ENCODE measurements around the gene VIL1.

Gene VIL1

DNA sequence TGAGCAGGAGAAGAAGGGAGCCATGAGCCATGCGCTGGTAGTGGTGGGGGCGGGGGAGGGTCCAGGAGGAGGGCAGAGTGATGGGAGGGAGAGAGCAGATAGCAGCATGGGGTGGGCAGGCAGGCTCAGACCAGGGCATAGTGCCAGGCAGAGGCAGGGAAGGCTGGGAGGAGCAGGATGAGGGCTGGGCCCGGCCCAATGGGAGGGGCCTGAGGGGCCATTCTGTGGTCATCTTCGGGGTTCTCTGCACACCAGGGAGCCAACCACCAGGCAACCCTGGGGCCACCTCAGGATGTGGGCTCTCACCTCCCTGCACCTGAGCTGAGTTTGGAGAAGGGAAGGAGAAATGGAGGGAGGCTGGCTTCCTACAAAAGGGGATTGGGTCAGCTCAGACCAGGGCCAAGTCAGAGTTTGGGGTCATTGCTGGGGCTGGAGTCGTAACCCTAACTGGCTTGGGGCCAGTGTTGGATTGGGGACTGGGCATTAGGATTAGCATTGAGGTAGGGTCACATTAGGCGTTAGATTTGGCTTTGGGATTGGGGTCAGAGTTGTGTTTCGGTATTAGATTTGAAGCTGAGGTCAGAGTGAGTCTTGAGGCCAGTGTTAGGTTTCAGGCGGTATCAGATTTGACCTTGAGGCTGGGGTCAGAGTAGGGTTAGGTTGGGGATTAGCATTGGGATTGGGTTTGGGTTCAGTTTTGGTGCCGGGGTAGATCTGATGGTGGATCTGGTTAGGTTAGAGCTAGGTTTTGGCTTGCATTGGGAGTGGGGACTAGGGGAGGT, 11.2 kb downstream of the VIL1 start:
- Mint-ChIP-seq H3K27me3 (ENCODE audit: low read depth, poor library complexity) (peaks cover 42% of the 10 kb centered on the region), H3K36me3 (ENCODE audit: low read depth) (no peaks in the 10 kb centered on the region), H3K4me1 (peaks cover 5% of the 10 kb centered on the region), H3K4me3 (no peak overlapping the region), H3K27ac (no peak overlapping the region), H3K9me3 (no peaks in the 10 kb centered on the region)
- no peak for DNase-seq
- TF ChIP-seq, protein P1, sequence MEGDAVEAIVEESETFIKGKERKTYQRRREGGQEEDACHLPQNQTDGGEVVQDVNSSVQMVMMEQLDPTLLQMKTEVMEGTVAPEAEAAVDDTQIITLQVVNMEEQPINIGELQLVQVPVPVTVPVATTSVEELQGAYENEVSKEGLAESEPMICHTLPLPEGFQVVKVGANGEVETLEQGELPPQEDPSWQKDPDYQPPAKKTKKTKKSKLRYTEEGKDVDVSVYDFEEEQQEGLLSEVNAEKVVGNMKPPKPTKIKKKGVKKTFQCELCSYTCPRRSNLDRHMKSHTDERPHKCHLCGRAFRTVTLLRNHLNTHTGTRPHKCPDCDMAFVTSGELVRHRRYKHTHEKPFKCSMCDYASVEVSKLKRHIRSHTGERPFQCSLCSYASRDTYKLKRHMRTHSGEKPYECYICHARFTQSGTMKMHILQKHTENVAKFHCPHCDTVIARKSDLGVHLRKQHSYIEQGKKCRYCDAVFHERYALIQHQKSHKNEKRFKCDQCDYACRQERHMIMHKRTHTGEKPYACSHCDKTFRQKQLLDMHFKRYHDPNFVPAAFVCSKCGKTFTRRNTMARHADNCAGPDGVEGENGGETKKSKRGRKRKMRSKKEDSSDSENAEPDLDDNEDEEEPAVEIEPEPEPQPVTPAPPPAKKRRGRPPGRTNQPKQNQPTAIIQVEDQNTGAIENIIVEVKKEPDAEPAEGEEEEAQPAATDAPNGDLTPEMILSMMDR (IDR thresholded peaks at IDR 0.05): no peak

DNA sequence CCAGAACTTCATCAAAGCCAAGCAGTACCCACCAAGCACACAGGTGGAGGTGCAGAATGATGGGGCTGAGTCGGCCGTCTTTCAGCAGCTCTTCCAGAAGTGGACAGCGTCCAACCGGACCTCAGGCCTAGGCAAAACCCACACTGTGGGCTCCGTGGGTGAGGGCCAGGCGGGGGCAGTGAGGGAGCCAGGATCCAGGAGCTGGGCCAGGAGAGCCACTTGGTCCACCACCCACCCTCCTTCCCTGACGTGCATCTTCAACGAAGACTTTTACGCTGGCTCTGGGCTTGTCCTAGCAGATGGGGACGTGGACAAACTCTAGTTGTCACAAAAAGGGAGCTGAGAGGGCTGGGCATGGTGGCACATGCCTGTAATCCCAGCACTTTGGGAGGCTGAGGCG, 11.8 kb downstream of the VIL1 start:
- no peaks in the 10 kb centered on the region for H3K36me3 Mint-ChIP-seq (ENCODE audit: low read depth)
- peaks cover 5% of the 10 kb centered on the region for H3K4me1 Mint-ChIP-seq
- H3K27me3 Mint-ChIP-seq (ENCODE audit: low read depth, poor library complexity): peaks cover 38% of the 10 kb centered on the region
- H3K9me3 Mint-ChIP-seq: no peaks in the 10 kb centered on the region
- H3K4me3 Mint-ChIP-seq: no peak overlapping the region
- TF ChIP-seq, protein P1 (IDR thresholded peaks at IDR 0.05): no peak
- H3K27ac Mint-ChIP-seq: no peak overlapping the region
- DNase-seq: no peak

DNA sequence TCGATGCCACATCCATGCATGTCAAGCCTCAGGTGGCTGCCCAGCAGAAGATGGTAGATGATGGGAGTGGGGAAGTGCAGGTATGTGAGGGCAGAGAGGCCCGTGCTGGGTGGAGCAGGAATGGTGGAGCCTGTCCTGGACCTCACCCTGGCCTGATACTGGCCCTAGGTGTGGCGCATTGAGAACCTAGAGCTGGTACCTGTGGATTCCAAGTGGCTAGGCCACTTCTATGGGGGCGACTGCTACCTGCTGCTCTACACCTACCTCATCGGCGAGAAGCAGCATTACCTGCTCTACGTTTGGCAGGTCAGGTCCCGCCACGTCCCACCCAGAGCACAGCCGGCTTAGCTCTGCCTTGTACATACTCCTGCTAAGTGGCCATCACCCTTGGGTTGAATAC, 13.0 kb downstream of the VIL1 start:
- H3K27ac Mint-ChIP-seq: no peak overlapping the region
- no peak overlapping the region for H3K4me3 Mint-ChIP-seq
- TF ChIP-seq, protein P1 (IDR thresholded peaks at IDR 0.05): no peak
- peaks cover 5% of the 10 kb centered on the region for H3K4me1 Mint-ChIP-seq
- no peaks in the 10 kb centered on the region for H3K9me3 Mint-ChIP-seq
- H3K36me3 Mint-ChIP-seq (ENCODE audit: low read depth): no peaks in the 10 kb centered on the region
- DNase-seq: no peak
- peaks cover 32% of the 10 kb centered on the region for H3K27me3 Mint-ChIP-seq (ENCODE audit: low read depth, poor library complexity)

DNA sequence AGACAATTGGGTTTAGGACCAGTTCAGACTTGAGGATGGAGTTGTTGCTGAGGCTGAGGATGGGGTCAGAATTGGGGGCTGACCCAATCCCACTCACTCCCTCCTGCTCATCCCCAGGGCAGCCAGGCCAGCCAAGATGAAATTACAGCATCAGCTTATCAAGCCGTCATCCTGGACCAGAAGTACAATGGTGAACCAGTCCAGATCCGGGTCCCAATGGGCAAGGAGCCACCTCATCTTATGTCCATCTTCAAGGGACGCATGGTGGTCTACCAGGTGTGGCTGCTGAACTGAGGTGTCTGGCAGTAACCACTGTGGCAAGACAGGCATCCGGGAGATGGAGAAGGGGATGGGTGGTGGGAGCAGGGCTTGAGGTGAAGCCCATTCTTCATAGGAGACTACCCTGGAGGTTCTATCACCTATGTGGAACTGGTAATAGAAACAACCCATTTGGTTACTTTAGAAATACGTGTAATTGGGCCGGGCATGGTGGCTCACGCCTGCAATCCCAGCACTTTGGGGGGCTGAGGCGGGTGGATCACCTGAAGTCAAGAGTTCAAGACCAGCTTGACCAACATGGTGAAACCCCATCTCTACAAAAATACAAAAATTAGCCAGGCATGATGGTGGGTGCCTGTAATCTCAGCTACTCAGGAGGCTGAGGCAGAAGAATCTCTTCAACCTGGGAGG, 13.9 kb downstream of the VIL1 start:
- DNase-seq: no peak
- Mint-ChIP-seq H3K4me3 (no peak overlapping the region), H3K36me3 (ENCODE audit: low read depth) (no peaks in the 10 kb centered on the region), H3K4me1 (peaks cover 5% of the 10 kb centered on the region), H3K27me3 (ENCODE audit: low read depth, poor library complexity) (peaks cover 31% of the 10 kb centered on the region), H3K9me3 (no peaks in the 10 kb centered on the region), H3K27ac (no peak overlapping the region)
- TF ChIP-seq, protein P1 (IDR thresholded peaks at IDR 0.05): no peak

DNA sequence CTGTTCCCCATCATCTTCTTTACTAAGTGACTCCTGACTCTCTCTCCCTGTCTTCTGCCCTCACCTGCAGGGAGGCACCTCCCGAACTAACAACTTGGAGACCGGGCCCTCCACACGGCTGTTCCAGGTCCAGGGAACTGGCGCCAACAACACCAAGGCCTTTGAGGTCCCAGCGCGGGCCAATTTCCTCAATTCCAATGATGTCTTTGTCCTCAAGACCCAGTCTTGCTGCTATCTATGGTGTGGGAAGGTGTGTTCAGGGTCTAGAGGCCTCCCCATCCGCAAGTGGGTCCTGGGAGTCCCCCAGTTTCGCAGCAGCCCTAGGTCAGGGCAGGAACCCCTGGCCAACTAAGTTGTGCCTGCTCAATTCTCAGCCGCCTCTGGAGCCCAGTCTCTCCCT, 15.5 kb downstream of the VIL1 start:
- H3K4me1 Mint-ChIP-seq: peaks cover 5% of the 10 kb centered on the region
- H3K27me3 Mint-ChIP-seq (ENCODE audit: low read depth, poor library complexity): peaks cover 24% of the 10 kb centered on the region
- H3K36me3 Mint-ChIP-seq (ENCODE audit: low read depth): no peaks in the 10 kb centered on the region
- no peak overlapping the region for H3K27ac Mint-ChIP-seq
- no peak overlapping the region for H3K4me3 Mint-ChIP-seq
- TF ChIP-seq, protein P1 (IDR thresholded peaks at IDR 0.05): no peak
- no peaks in the 10 kb centered on the region for H3K9me3 Mint-ChIP-seq
- no peak for DNase-seq
